GM12801 (cell line): ENCODE measurements around the gene PLA2G1B.

Source experiments
- TF ChIP-seq, protein P1 (sequence below): IDR thresholded peaks from one replicate; pipeline ENCODE4 v1.5.1; 2011; ENCODE audit warnings: control low read depth; ENCODE audit not compliant: insufficient read length; ENCODE audit errors: extremely low read depth

PLA2G1B gene

DNA sequence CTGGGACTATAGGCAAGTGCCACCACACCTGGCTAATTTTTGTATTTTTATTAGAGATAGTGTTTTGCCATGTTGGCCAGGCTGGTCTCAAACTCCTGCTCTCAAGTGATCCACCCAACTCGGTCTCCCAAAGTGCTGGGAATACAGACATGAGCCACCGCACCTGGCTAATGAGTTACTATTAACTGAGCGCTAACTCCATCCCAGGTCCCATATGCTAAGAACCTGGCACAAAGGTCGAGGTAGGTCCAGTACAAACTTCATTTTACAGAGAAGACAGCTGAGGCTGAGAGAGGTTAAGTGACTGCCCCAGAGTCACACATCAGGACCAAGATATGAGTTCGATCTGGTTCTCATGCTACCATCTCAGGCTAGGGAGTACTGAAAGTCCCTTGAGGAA is 4.5 kb upstream of the PLA2G1B start:
- TF ChIP-seq, protein P1, sequence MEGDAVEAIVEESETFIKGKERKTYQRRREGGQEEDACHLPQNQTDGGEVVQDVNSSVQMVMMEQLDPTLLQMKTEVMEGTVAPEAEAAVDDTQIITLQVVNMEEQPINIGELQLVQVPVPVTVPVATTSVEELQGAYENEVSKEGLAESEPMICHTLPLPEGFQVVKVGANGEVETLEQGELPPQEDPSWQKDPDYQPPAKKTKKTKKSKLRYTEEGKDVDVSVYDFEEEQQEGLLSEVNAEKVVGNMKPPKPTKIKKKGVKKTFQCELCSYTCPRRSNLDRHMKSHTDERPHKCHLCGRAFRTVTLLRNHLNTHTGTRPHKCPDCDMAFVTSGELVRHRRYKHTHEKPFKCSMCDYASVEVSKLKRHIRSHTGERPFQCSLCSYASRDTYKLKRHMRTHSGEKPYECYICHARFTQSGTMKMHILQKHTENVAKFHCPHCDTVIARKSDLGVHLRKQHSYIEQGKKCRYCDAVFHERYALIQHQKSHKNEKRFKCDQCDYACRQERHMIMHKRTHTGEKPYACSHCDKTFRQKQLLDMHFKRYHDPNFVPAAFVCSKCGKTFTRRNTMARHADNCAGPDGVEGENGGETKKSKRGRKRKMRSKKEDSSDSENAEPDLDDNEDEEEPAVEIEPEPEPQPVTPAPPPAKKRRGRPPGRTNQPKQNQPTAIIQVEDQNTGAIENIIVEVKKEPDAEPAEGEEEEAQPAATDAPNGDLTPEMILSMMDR: no peak

DNA sequence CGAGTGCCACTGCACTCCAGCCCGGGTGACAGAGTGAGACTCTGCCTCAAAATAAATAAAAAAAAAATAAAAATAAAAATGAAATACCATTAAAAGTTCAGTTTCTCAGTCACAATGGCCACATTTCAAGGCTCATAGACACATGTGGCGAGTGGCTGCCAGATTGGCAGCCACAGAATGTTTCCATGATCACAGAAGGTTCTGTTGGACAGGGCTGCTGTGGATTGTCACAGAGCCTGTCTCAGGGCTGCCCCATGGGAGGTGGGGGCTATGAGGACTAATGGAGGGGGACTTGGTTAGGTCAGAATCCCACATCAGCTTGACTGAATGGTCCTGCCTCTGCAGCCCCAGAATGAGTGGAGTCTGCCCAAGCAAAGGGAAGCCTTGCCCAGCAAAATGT is 3.8 kb upstream of the PLA2G1B start:
- TF ChIP-seq, protein P1: no peak

DNA sequence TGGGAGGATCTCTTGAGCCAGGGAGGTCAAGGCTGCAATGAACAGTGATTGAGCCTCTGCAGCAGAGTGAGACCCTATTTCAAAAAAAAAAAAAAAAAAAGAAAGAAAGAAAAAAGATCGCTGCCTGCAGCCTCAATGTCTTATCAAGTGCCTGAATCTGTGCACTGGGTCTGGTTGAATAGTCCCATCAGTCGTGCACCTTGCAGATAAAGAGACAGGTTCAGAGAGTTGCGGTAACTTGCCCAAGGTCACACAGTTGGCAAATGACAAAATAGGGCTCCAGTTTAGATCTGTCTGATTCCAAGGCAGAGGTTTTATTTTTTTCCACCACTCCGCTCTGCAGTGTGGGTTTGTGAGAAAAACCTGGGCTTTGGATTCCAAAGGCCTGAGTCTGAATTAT is 649 bp upstream of the PLA2G1B start:
- TF ChIP-seq, protein P1: no peak

DNA sequence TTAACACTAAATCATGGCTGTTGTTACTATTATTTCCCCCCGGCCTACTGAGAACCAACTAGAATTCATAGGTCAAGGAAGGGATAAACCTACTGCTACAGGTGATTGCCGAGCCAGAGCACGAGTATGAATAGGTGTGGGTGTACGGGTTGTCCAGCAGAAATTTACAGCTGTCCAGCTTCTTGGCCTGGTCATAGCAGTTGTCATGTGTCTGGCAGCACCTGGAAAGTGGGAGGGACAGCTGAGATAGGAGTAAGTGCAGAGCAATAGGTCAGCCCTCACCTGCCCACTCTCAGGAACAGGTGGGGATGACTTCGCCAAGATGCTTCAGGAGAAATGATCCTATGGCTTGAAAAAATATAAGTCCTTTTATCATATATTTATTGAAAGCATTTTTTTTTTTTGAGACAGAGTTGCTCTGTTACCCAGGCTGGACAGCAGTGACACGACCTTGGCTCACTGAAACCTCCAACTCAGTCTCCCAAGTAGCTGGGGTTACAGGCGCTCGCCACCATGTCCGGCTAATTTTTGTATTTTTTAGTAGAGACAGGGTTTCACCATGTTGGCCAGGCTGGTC is 2.6 kb downstream of the PLA2G1B start:
- TF ChIP-seq, protein P1: no peak

DNA sequence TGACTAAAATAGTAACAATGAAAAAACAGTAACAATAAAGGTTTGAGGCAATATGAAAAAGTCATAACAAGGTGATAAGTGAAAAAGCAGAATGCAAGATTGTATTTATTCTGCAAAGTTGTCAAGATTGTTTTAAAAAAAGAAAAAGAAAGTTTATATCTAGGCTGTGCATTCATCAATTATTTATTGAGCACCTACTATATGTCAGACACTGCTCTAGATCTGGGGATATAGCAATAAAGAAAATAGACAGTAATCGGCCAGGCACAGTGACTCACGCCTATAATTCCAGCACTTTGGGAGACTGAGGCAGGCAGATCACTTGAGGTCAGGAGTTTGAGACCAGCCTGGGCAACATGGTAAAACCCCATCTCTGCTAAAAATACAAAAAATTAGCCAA is 3.8 kb downstream of the PLA2G1B start:
- TF ChIP-seq, protein P1: no peak

DNA sequence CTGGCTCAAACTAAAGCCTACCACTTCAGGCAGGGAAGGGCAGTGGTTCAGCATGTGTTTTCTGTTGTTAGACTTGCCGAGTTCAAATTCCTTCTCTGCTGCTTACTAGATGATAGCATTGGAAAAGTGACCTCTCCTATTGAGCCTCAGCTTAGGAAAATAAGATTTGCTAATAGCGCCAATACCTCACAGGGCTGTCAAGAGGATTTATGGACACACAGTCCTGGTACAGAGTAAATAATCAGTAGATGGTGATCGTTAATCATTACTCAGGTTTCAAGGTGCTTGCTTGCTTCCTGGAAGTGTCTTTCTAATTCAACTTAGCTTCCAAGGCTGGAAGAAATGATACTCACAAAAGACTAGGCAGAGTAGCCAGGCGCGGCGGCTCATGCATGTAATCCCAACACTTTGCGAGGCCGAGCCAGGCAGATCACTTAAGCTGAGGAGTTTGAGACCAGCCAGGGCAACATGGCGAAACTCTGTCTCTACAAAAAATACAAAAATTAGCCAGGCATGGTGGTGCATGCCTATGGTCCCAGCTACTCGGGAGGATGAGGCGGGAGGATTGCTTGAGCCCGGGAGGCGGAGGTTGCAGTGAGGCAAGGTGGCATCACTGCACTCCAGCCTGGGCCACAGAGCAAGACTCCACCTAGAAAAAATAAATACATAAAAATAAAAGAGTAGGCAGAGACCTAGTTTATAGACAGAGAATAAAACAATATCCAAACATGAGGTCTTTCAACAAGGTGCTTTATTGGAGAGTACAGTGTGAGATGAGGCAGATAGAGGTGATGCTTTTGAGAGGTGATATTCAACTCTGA is 6.0 kb downstream of the PLA2G1B start:
- TF ChIP-seq, protein P1: no peak

DNA sequence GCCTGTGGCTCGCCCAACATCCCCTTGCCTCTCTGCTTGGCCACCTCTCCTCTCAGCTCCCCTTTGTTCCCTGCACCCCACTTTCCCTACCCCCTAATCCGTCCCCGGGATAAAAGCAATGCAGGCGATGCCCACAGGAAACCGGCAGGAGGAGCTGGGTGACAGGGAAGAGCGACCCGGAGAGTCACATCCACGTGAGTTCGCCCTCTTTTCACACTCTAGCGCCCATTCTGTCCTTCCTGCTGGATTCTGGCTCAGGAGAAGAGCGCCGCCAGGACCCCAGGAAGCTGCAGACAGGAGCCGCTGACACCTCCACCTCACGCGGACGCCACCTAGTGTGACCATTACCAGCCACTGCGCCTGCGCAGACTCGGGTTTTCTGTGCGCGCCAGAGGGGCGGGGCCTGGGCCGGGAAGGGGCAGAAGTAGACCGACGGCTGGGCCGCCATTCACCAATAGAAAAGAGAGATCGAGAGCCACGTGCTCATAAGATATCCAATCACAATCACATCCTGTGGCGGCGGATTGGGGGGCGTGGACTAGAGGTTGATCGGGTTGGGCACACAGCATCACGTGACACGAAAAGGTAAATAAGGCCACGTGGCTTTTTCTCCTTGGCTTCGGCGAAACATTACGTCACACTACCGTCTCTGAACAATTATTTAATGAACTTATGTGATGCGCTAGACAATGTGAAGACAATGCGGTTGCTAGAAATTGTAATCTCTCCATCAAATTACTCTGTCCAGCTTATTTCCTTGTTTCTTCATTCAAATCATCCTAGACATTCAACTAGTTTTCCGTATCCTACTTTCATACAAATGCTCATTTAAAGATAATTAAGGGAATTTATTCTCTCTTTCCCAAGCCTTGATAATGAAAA is 10.1 kb downstream of the PLA2G1B start:
- TF ChIP-seq, protein P1: no peak
